Stimulated activated memory B cell treated with anti-CD40 and anti-IgM and Interleukin-4, amounts not matched to agents 10 μg/mL and 1 μg/mL and 100 μg/mL, for 72 hours (primary cell): Measurements from ENCODE around the gene AFF3.
"Not testable (repeated sequence)": the region's sequence is repeated elsewhere in the genome, so short reads cannot be mapped to it uniquely, and the experiment has no call there.

ENCODE experiments used
- ATAC-seq: fragments of 150-1000 bp; cut with Tn5 transposase; 2 replicates; pipeline ENCODE4 v1.10.0; 2021
- H3K27ac Mint-ChIP-seq: one replicate; pipeline ENCODE4 v1.8.0; 2022; ENCODE audit warnings: mild to moderate bottlenecking, mixed read lengths
- H3K27me3 Mint-ChIP-seq: one replicate; pipeline ENCODE4 v1.8.0; 2022; ENCODE audit warnings: mixed read lengths
- H3K36me3 Mint-ChIP-seq: one replicate; pipeline ENCODE4 v1.8.0; 2022; ENCODE audit warnings: mixed read lengths
- H3K4me1 Mint-ChIP-seq: one replicate; pipeline ENCODE4 v1.8.0; 2022; ENCODE audit warnings: mixed read lengths
- H3K4me3 Mint-ChIP-seq: one replicate; pipeline ENCODE4 v1.8.0; 2022; ENCODE audit warnings: mild to moderate bottlenecking, moderate library complexity, mixed read lengths
- H3K9me3 Mint-ChIP-seq: one replicate; pipeline ENCODE4 v1.8.0; 2022; ENCODE audit warnings: mixed read lengths

The AFF3 gene

DNA sequence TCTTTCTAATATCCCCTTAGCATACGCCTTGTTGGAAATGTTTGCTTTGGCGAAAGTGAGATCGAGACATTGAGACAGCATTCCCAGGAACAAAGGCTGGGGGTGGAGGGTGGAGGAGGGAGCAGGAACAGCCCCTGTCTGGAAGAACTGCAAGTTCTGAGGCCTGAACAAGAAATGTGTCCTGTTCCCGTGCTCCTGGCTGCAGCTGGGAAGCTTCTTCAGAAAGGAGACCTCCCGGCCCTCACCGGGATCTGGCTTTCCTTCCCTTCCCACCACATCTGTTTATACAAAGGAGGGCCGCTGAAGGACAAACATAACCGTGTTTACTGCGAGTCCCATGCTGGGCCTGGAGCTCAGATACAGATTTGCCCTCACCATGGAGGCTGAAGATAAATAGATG lies 35.9 kb downstream of the AFF3 start:
- no peaks in the 10 kb centered on the region for H3K27me3 Mint-ChIP-seq
- no peak for ATAC-seq
- no peak overlapping the region for H3K4me3 Mint-ChIP-seq
- peaks cover 6% of the 10 kb centered on the region for H3K36me3 Mint-ChIP-seq
- peak overlapping the region; percentile 30 for H3K27ac Mint-ChIP-seq
- peaks cover 58% of the 10 kb centered on the region for H3K4me1 Mint-ChIP-seq
- H3K9me3 Mint-ChIP-seq, result no peaks in the 10 kb centered on the region

DNA sequence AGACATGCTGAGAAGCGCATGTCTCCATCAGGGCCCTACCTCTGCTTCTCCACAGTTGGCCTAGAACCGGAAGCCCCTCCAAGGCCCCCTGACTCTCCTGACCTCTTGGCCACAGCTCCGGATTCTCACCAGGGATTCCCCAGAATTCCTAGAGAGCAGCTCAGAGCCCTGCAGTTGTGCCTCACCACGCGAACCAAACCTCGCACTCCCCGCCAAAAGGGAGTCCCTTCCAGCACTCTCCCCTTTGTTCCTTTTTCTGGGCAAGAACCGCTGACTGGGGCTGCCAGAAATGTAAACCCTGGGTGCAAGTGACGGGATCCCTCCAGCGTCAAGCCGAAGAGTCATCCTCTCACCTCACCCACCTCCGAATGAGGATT lies 36.7 kb downstream of the AFF3 start:
- Mint-ChIP-seq H3K4me3 (peak overlapping the region; percentile 91), H3K27ac (peak overlapping the region; percentile 87), H3K4me1 (peaks cover 54% of the 10 kb centered on the region), H3K36me3 (peaks cover 7% of the 10 kb centered on the region), H3K9me3 (no peaks in the 10 kb centered on the region), H3K27me3 (no peaks in the 10 kb centered on the region)
- ATAC-seq, result no peak

DNA sequence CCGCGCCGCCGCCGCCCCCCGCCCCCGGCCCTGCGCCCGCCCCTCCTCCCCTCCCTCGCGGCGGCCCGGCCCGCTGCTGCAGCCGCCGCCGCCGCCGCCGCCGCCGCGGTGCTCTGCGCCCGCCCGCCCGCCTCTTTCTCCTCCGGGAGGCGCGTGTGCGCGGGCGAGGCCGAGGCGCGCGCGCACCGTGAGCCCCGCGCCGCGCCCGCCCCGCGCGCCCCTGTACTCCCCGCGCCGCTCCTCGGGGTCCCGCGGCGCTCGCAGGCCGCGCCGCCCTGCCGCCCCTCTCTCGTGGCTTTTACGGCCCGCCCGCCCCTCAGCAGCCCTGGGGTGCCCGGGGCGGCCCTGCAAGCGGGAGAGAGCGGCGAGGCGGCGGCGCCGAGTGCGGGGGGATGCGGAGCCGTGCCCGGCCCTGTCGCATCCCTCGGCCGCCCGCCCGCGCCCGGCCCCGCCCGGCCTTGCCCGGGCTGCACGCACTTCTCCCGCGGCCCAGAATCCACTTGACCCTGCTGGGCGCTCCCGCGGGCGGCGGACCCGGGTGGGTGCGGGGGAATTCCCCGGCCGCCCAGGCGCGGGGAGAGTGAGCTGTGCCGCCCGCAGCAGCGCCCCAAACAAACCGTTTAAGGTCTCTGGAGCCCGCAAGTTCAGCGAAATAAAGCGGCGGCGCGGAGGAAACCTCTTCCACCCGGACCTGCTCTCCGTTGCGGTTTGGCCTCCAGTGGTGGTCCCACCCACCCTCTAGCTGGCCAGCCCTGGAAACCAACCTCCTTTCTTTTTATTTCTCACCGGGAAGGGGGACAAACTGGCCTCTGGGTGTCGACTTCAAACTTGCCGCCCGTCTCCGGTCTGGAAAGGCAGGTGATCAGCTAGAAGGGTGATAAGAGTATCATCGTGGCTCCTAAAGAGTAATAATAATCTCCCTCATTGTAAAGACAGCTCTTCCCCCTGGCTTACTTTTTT lies 37.4 kb downstream of the AFF3 start:
- Mint-ChIP-seq H3K27ac (peak overlapping the region; percentile 87), H3K27me3 (no peaks in the 10 kb centered on the region), H3K4me3 (peak overlapping the region; percentile 91), H3K4me1 (peaks cover 47% of the 10 kb centered on the region), H3K9me3 (no peaks in the 10 kb centered on the region), H3K36me3 (peaks cover 12% of the 10 kb centered on the region)
- ATAC-seq, result peak; percentile 76

DNA sequence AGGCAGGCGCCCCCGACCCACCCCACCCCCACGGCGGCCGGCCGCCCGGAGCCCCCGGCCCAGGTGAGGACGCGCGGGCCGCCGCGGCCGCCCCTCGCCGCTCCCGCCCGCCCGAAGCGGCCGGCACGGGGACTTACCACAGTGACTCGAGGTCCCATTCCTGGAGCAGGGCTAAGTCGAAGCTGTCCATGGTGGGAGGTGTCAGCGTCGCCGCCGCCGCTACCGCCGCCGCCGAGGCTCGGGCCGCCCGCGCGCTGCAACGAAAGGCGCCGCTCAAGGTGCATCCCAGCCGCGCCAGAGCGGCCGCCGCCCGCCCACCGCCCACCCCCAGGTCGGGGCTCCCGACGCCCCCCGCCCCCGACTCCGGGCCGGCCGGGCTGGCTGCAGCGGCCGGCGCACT lies 38.1 kb downstream of the AFF3 start:
- H3K4me3 Mint-ChIP-seq, H3K27me3 Mint-ChIP-seq, H3K9me3 Mint-ChIP-seq, H3K27ac Mint-ChIP-seq: not testable (repeated sequence)
- peaks cover 12% of the 10 kb centered on the region for H3K36me3 Mint-ChIP-seq
- ATAC-seq, result peak; percentile 66
- peaks cover 41% of the 10 kb centered on the region for H3K4me1 Mint-ChIP-seq

DNA sequence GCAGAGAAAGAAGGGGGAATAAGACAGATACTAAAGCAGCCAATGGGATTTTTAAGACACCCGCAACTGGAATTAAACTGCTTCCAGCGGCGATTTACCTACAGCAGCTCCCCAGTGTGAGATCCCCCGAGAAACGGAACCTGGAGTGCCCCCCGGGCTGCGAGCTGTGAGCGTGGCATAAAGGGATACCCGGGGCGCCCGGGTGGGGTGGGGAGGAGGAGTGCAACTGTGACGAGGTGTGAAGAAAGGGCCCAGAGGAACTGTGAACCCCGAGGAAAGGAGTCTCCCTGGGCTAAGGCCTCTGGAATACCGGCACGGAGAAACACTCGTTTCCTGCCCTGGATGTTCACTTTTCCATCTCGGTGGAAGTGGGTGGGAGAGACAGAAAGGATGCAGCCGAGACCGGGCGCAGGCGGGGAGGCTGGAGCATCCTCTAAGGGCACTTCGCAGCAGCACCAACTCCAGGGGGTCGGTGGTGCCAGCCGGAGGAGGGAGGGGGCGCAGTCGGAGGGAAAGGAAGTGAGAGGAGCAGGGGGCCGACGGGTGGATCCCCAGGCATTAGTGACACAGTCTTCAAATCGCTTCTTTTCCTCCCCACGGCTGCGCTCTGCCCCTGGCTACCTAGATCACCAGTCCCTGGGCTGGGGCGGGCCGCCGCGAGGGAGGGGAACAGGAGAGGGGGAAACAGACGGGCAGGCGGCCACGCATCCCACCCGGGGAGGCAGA lies 38.7 kb downstream of the AFF3 start:
- peaks cover 41% of the 10 kb centered on the region for H3K4me1 Mint-ChIP-seq
- H3K27me3 Mint-ChIP-seq, H3K27ac Mint-ChIP-seq, H3K9me3 Mint-ChIP-seq: not testable (repeated sequence)
- peaks cover 12% of the 10 kb centered on the region for H3K36me3 Mint-ChIP-seq
- peak overlapping the region; percentile 74 for H3K4me3 Mint-ChIP-seq
- peak; percentile 61 for ATAC-seq

DNA sequence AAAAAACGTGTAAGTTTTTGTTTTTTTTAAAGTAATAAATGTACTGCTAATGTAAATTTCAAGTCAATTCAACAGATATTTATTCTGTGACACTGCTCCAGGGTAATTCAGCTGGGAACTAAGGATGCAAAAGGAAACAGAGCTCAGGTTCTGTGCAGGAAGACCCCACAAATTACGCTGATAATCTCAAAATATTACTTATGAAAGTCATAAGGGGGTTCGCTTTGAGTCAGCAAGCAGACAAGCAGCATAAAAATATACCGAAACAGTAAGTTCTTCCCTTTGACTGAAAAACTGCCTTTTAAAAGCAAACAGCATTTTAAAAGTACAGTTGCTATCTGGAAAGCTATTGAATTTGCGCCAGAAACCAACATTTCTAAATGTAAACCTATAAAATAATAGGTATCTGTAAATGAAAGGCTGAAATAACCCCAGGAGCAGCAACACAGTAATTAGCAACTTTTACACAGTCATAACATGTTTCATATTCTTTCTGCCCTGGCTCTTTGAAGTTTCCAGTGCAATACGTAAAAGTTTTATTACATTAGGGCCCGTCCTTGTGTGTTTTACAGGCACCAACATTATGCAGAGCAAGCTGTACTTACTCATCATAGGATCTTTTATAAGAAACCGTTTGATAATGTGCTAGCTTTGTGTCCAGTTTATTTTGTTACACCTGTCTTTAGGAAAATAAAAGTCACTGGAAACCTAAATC lies 39.8 kb downstream of the AFF3 start:
- H3K9me3 Mint-ChIP-seq, ATAC-seq, H3K36me3 Mint-ChIP-seq, H3K4me3 Mint-ChIP-seq, H3K27ac Mint-ChIP-seq, H3K27me3 Mint-ChIP-seq: not testable (repeated sequence)
- peaks cover 32% of the 10 kb centered on the region for H3K4me1 Mint-ChIP-seq

DNA sequence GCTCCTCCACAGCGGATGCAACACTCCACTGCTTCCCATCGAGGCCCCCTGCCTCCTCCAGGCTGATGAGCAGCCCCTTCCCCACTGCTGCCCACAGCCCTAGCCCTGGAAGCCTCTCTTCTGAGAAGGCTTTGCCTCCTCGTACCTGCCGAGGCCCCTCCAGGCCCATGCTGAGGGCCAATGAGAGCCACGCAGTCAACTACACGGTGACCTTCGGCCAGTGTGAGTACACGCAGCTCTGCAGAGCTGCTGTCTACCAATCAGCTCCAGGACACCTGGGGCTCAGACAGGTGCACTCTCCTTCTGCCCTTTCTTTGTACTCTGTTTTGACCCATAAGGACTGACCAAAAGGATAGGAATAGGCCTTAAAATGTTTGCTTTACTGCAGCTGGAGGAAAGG lies 43.5 kb downstream of the AFF3 start:
- not testable (repeated sequence) for ATAC-seq, H3K27me3 Mint-ChIP-seq, H3K4me1 Mint-ChIP-seq, H3K4me3 Mint-ChIP-seq, H3K27ac Mint-ChIP-seq, H3K9me3 Mint-ChIP-seq
- peaks cover 11% of the 10 kb centered on the region for H3K36me3 Mint-ChIP-seq

DNA sequence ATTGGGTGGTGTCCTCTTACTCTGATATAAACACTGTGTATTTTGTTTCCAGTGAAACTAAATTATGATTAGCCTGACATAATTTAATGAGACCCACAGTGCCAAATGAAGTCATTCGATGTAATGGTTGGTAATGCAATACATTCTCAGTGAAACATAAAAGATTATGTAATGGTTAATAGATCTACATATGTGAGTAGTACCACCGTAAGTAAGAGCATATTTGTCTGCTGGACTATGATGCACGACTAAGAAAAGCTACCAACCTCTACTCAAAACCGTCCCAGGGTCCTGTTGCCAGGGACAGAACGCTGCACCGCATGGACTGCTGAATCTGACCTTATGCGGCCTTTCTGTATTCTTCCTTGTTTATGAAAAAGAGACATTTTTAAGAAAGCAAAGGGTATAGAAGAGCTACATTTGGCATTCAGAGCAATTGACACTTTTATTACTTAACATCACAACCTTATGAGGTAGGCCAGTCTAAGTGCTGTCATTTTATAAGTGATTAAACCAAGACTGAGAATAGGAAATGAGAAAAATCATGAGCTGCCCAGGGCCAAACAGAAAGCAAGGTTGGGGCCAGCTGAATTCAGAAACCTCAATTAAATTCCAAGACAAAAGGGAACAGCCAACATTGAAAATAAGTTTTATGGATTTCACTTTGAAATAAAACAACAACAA lies 44.6 kb downstream of the AFF3 start:
- H3K4me3 Mint-ChIP-seq, H3K9me3 Mint-ChIP-seq, ATAC-seq, H3K4me1 Mint-ChIP-seq, H3K27ac Mint-ChIP-seq, H3K27me3 Mint-ChIP-seq: not testable (repeated sequence)
- peaks cover 11% of the 10 kb centered on the region for H3K36me3 Mint-ChIP-seq

DNA sequence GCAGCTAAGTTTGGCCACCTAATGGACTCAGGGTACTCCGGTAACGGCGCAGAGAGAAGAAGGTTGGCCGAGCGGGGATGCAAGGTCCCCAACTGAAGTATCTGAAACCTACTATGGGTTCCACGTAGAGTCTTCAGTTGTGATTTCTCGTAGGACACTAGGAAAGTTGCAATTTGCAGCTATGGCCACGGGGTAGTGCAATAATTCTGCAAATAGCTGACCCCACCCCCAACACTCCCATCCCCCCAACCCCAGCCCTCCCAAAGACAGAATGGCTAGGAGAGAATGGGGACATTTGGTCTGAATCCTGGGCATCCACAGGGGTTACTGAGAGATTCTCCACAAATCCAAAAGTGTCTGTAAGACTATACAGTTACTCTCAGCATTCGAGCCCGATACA lies 46.5 kb downstream of the AFF3 start:
- not testable (repeated sequence) for H3K4me3 Mint-ChIP-seq, H3K27me3 Mint-ChIP-seq, H3K4me1 Mint-ChIP-seq, H3K9me3 Mint-ChIP-seq, H3K27ac Mint-ChIP-seq, ATAC-seq
- peaks cover 21% of the 10 kb centered on the region for H3K36me3 Mint-ChIP-seq

DNA sequence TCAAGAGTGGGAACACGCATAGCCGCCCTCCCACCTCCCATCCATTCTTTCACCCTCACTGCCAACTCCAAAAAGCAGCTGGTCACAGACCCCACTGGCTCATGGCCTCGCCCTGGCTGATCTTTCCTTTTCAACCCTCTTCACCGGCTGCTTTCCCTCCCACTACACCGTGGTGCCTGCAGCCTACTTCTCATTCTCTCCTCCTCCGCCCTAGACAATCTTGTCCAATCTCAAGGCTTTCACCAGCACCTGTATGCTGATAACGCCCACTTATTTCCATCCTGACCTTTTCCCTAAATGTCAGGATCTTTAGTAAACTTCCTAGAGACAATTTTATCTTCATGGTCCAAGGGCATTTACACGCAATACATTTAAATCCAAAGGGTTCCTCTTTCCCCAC lies 50.6 kb downstream of the AFF3 start:
- ATAC-seq, H3K4me3 Mint-ChIP-seq, H3K4me1 Mint-ChIP-seq, H3K27me3 Mint-ChIP-seq, H3K9me3 Mint-ChIP-seq, H3K27ac Mint-ChIP-seq: not testable (repeated sequence)
- H3K36me3 Mint-ChIP-seq, result peaks cover 15% of the 10 kb centered on the region

DNA sequence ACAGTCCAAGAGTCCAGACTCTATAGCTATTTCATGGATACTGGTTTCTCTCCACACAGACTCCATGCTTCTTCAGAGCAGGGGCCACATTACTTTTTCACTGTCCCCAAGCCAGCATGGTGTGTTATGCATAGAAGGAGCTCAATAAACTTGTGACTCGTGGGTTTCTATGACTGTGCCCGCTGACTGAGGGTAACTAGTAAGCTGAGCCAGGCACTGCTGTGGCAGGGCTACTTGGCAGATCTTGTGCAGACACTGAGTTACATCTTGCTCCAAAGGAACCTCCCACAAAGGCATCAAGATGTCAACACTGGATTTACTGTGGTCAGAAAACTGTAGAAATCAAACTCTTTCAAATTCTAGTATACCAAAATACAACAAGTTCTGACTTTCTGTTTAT lies 56.6 kb downstream of the AFF3 start:
- H3K27me3 Mint-ChIP-seq, ATAC-seq, H3K4me1 Mint-ChIP-seq, H3K36me3 Mint-ChIP-seq, H3K4me3 Mint-ChIP-seq, H3K27ac Mint-ChIP-seq, H3K9me3 Mint-ChIP-seq: not testable (repeated sequence)

DNA sequence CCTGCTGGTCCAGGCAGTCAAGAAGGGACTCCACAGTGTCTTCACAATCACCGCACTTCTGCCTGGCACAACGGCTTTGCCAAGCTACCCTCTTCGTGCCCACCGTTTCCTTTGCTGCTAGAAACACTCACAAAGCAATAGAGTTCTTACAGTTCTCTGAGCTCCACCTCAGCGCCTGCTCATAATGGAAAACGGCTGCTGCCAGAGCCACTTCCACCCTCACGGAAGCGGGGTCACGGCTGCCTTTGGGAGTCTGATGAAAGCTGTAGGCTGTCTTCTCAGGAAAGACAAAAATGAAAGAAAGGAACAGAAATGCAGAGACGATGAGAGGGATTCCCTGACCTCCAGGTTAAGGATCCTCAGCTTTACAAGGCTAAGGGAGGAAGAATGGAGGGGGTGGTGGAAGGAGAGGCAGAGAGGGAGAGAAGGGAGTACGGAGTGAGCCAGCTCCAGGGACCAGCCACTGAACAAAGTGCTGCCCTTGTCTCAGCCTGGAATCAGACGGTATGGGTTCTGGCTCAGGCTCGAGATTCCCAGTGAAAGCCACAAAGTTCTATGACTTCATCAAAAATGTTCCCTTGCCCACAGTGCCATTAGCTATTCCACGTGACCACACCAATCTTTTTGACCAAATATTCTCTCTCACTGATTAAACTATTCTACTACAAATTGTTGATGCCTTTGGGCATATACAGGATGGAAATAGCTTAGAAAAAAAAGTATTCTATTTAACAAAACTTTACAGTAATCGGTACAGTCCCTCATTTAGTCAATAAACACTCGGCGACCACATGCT lies 58.8 kb downstream of the AFF3 start:
- H3K27ac Mint-ChIP-seq, H3K27me3 Mint-ChIP-seq, H3K4me1 Mint-ChIP-seq, H3K9me3 Mint-ChIP-seq, H3K4me3 Mint-ChIP-seq, ATAC-seq: not testable (repeated sequence)
- peaks cover 15% of the 10 kb centered on the region for H3K36me3 Mint-ChIP-seq

DNA sequence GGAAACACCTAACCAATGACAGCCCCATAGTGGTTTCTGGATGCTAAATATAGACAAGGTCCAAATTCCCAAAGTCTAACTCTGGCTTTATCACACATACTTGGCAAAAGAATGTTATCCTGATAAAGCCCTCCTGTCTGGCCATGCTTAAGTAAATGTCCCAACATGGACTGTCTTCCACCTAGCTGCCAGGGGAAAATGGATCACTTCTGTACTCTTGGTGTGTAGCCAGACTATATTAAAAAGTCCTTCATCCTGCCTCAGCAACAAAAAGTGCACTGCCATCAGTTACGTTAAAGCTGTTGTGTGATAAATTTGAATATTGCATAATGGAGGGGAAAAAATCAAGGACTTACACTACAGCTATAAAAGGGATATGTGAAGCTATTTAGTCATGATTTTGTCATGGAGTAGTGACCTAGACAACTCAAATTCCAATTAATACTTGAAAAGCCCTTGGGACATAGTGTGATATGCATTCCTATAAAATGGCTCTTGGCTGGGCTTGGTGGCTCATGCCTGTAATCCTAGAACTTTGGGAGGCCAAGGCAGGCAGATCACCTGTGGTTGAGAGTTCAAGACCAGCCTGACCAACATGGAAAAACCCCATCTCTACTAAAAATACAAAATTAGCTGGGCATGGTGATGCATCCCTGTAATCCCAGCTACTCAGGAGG lies 60.0 kb downstream of the AFF3 start:
- not testable (repeated sequence) for H3K4me1 Mint-ChIP-seq, H3K4me3 Mint-ChIP-seq, H3K9me3 Mint-ChIP-seq, H3K27ac Mint-ChIP-seq, H3K27me3 Mint-ChIP-seq, ATAC-seq
- peaks cover 15% of the 10 kb centered on the region for H3K36me3 Mint-ChIP-seq

DNA sequence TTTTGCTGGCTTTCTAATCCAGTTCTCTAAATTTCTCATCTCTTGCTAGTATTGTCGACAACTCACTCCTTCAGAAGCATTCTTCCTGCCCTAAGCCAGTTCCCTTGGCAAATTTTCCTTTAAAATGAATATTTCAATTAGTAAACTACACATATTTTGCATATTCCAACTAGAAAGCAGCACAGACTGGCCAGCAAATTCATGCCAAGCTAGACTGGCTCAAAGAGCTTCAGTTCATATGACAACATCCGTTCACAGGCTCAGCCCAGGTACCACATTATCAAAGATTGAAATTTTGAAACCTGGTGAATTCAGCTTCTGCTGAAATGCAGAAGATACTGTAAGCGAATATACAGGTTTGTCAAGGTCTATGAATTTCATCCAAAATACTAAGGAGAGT lies 64.5 kb downstream of the AFF3 start:
- peaks cover 24% of the 10 kb centered on the region for H3K36me3 Mint-ChIP-seq
- peaks cover 23% of the 10 kb centered on the region for H3K4me1 Mint-ChIP-seq
- no peaks in the 10 kb centered on the region for H3K27me3 Mint-ChIP-seq
- H3K4me3 Mint-ChIP-seq, result no peak overlapping the region
- H3K9me3 Mint-ChIP-seq, result no peaks in the 10 kb centered on the region
- H3K27ac Mint-ChIP-seq, result no peak overlapping the region
- ATAC-seq, result no peak
